DND-41 (cell line): Measurements from ENCODE around the gene PRAMEF6.
A peak's percentile ranks its signal among the peaks of the same experiment; 100 is the strongest.
"Not testable (repeated sequence)": the region's sequence is repeated elsewhere in the genome, so short reads cannot be mapped to it uniquely, and the experiment has no call there.

Source experiments
- ATAC-seq: fragments of 200-7000 bp; cut with Tn5 transposase; 3 replicates; pipeline ENCODE4 v1.9.1; 2021; ENCODE audit warnings: low read depth; ENCODE audit not compliant: insufficient read depth
- DNase-seq: peaks from one replicate; pipeline ENCODE4 v3.0.0-alpha.2; 2020
- H2AFZ ChIP-seq: 2 replicates; pipeline ENCODE4 v1.6.0; 2012; ENCODE audit warnings: low read depth, low read length
- H3K27ac ChIP-seq: 2 replicates; pipeline ENCODE4 v1.5.1; 2012; ENCODE audit warnings: low read length, inconsistent platforms
- H3K27me3 ChIP-seq: fragments of 200-600 bp; sonication (generic); 2 replicates; pipeline ENCODE4 v1.6.0; 2012; ENCODE audit warnings: low read length, mild to moderate bottlenecking, inconsistent platforms; ENCODE audit not compliant: insufficient read depth, poor library complexity
- H3K36me3 ChIP-seq: 2 replicates; pipeline ENCODE4 v1.5.1; 2012; ENCODE audit warnings: low read length, inconsistent platforms; ENCODE audit not compliant: insufficient read depth
- H3K4me1 ChIP-seq: 2 replicates; pipeline ENCODE4 v1.5.1; 2012; ENCODE audit warnings: mild to moderate bottlenecking, low read length; ENCODE audit not compliant: insufficient read depth
- H3K4me2 ChIP-seq: 2 replicates; pipeline ENCODE4 v1.6.0; 2012; ENCODE audit warnings: mild to moderate bottlenecking, moderate library complexity, low read length, inconsistent platforms; ENCODE audit not compliant: insufficient read depth
- H3K4me3 ChIP-seq, 2 experiments: fragments of 200-600 bp in 1 of 2; shearing (Covaris generic) in 1 of 2; 2 replicates each; pipeline ENCODE4 v1.5.1; 2012 to 2016; ENCODE audit warnings: inconsistent platforms in 2 of 2, low read length in 2 of 2, mild to moderate bottlenecking in 2 of 2, low read depth in 1 of 2, moderate library complexity in 1 of 2
- H3K79me2 ChIP-seq: 2 replicates; pipeline ENCODE4 v1.6.0; 2012; ENCODE audit warnings: low read length, inconsistent platforms; ENCODE audit not compliant: insufficient read depth
- H3K9ac ChIP-seq: 2 replicates; pipeline ENCODE4 v1.6.0; 2012; ENCODE audit warnings: low read depth, mild to moderate bottlenecking, inconsistent platforms, low read length, moderate library complexity
- H3K9me3 ChIP-seq: 2 replicates; pipeline ENCODE4 v1.5.1; 2012; ENCODE audit warnings: low read length, moderate library complexity, mild to moderate bottlenecking, inconsistent platforms; ENCODE audit not compliant: insufficient read depth, severe bottlenecking
- H4K20me1 ChIP-seq: 2 replicates; pipeline ENCODE4 v1.6.0; 2012; ENCODE audit warnings: low read length; ENCODE audit not compliant: insufficient read depth
- TF ChIP-seq, protein P1 (sequence below): IDR thresholded peaks from 2 replicates; pipeline ENCODE4 v1.5.1; 2012; ENCODE audit warnings: borderline replicate concordance, low read length, moderate library complexity, mild to moderate bottlenecking; ENCODE audit not compliant: poor library complexity, severe bottlenecking; ENCODE audit errors: extremely low read depth

The PRAMEF6 gene

GRCh38 chr1:12947480-12947879 is at the start of gene PRAMEF6:
Gene PRAMEF6, minus strand, starts transcription at chr1:12947580. Its CDS starts 5,062 bp downstream, at chr1:12942518.
- not testable (repeated sequence) for H3K27me3 ChIP-seq, H3K4me1 ChIP-seq, H3K9me3 ChIP-seq, H2AFZ ChIP-seq, H3K4me3 ChIP-seq, H4K20me1 ChIP-seq, H3K36me3 ChIP-seq, H3K4me2 ChIP-seq, H3K27ac ChIP-seq, H3K79me2 ChIP-seq, H3K9ac ChIP-seq, ATAC-seq, DNase-seq

DNA sequence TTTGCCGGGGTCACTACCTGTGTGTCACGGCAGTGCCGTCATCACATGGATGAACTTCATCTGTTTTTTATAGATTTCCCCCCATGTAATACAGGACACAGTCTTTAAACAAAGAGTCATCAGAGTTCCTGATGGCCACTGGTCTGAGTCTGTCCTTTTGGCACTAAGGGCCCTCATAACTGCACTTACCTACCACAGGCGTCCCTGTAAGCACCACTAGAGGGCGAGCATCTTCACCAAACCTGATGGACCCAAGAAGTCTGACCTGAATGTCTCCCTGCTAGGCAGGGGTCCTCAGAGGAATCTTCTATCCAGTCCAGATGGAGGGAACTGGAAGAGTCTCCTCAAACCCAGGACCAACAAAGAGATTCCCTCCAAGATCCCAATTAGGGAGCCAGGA is 23.0 kb downstream of the PRAMEF6 start:
- H4K20me1 ChIP-seq, H2AFZ ChIP-seq, H3K79me2 ChIP-seq, H3K4me2 ChIP-seq, DNase-seq, H3K27ac ChIP-seq, H3K9me3 ChIP-seq, H3K9ac ChIP-seq, H3K36me3 ChIP-seq, H3K4me1 ChIP-seq, H3K27me3 ChIP-seq, H3K4me3 ChIP-seq, ATAC-seq: not testable (repeated sequence)
- TF ChIP-seq, protein P1, sequence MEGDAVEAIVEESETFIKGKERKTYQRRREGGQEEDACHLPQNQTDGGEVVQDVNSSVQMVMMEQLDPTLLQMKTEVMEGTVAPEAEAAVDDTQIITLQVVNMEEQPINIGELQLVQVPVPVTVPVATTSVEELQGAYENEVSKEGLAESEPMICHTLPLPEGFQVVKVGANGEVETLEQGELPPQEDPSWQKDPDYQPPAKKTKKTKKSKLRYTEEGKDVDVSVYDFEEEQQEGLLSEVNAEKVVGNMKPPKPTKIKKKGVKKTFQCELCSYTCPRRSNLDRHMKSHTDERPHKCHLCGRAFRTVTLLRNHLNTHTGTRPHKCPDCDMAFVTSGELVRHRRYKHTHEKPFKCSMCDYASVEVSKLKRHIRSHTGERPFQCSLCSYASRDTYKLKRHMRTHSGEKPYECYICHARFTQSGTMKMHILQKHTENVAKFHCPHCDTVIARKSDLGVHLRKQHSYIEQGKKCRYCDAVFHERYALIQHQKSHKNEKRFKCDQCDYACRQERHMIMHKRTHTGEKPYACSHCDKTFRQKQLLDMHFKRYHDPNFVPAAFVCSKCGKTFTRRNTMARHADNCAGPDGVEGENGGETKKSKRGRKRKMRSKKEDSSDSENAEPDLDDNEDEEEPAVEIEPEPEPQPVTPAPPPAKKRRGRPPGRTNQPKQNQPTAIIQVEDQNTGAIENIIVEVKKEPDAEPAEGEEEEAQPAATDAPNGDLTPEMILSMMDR, result peak; percentile 15

- not testable (repeated sequence) for ATAC-seq, H3K9me3 ChIP-seq, H3K36me3 ChIP-seq, H3K4me2 ChIP-seq, H3K4me3 ChIP-seq, H2AFZ ChIP-seq, H3K27ac ChIP-seq, H3K79me2 ChIP-seq, DNase-seq, H3K9ac ChIP-seq, H3K27me3 ChIP-seq, H3K4me1 ChIP-seq, H4K20me1 ChIP-seq
- TF ChIP-seq, protein P1, result peak; percentile 2
These were observed 25.6 kb downstream of the PRAMEF6 start for GRCh38 chr1:12921749-12922148.

- not testable (repeated sequence) for H3K27ac ChIP-seq, H3K9ac ChIP-seq, H3K4me3 ChIP-seq, H3K4me1 ChIP-seq, H3K4me2 ChIP-seq, H3K36me3 ChIP-seq, H4K20me1 ChIP-seq, H3K79me2 ChIP-seq, H3K9me3 ChIP-seq, H2AFZ ChIP-seq, ATAC-seq, DNase-seq, H3K27me3 ChIP-seq
These were observed 31.1 kb downstream of the PRAMEF6 start, which contains the start of gene PRAMEF7 for GRCh38 chr1:12916310-12916709. Gene PRAMEF7, plus strand, starts transcription at chr1:12916610. Its CDS starts 1,083 bp downstream, at chr1:12917693.

DNA sequence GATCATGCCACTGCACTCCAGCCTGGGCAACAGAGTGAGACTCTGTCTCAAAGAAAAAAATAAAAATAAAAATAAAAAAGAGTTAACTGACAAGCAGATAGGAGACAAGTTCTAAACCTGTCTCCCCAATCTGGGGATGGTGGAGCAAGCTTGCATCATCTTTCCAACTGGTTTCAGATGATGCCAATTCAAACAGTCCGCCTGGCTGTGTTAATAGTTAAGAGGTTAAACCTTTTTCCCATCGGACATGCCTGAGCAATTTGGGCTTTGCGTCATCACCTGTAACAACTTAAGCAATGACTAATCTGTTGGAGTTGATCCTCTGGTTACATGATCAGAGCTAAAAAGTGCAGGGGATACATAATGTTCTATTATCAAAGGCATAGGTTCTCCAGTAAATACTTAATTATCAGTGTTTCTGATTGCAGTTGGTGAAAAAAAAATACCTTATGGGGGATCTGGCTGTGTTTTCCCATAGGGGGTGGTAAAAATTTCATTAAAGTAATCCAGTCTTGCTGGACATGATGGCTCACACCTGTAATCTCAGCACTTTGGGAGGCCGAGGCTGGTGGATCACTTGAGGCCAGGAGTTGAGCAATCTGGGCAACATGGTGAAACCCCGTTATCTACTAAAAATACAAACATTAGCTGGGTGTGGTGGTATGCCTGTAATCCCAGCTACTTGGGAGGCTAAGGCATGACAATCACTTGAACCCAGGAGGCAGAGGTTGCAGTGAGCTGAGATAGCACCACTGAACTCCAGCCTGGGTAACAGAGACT is 43.4 kb downstream of the PRAMEF6 start:
- not testable (repeated sequence) for ATAC-seq, DNase-seq, H3K9ac ChIP-seq

DNA sequence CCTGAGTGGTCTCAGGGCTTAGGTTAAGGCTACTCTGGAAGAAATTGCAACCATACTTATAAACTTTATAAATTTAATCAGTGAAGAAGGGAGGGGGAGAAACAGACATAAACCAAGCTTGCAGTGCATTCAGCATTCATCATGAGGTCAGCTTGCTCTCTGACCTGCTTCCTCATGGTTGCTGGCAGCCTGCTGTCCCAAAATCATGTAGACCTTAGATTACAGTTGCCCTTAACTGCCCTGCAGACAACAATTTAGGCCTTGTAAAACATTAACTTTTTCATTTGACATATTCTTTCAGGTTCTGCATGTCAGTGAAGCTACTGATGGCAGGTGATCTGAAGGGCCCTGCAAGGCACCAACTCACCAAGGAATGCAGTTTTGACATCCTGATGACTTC is 48.2 kb downstream of the PRAMEF6 start:
- not testable (repeated sequence) for H3K9me3 ChIP-seq, H3K27me3 ChIP-seq, H2AFZ ChIP-seq, H3K4me2 ChIP-seq, H3K36me3 ChIP-seq, H3K4me3 ChIP-seq, H3K4me1 ChIP-seq, H3K9ac ChIP-seq, ATAC-seq, H4K20me1 ChIP-seq, H3K79me2 ChIP-seq, H3K27ac ChIP-seq, DNase-seq

More for the DNA sequence above, 43.4 kb downstream of the PRAMEF6 start:
- not testable (repeated sequence) for H3K27ac ChIP-seq, H3K9me3 ChIP-seq, H3K27me3 ChIP-seq, H3K4me3 ChIP-seq, H4K20me1 ChIP-seq, H3K79me2 ChIP-seq, H3K4me2 ChIP-seq, H3K36me3 ChIP-seq, H2AFZ ChIP-seq, H3K4me1 ChIP-seq

GRCh38 chr1:12898170-12898569 is 49.2 kb downstream of the PRAMEF6 start, which contains the start of gene PRAMEF10:
Gene PRAMEF10, minus strand, starts transcription at chr1:12898270. Its CDS starts 2,423 bp downstream, at chr1:12895847.
- not testable (repeated sequence) for ATAC-seq, H3K4me1 ChIP-seq, H3K4me3 ChIP-seq

More at GRCh38 chr1:12898170-12898569, 49.2 kb downstream of the PRAMEF6 start, which contains the start of gene PRAMEF10:
- not testable (repeated sequence) for H4K20me1 ChIP-seq, H3K27ac ChIP-seq, H3K9ac ChIP-seq, H2AFZ ChIP-seq, H3K9me3 ChIP-seq, H3K79me2 ChIP-seq, H3K27me3 ChIP-seq, DNase-seq, H3K4me2 ChIP-seq, H3K36me3 ChIP-seq
